ENCODE results near the gene CTBP2. TPM values are rescaled to one million over a fixed set of nuclear protein-coding genes. Genes with fewer than 3 reads are reported as not detected.

Gene CTBP2
- total RNA-seq, 1 experiment from 2014 or later: 212 TPM

DNA sequence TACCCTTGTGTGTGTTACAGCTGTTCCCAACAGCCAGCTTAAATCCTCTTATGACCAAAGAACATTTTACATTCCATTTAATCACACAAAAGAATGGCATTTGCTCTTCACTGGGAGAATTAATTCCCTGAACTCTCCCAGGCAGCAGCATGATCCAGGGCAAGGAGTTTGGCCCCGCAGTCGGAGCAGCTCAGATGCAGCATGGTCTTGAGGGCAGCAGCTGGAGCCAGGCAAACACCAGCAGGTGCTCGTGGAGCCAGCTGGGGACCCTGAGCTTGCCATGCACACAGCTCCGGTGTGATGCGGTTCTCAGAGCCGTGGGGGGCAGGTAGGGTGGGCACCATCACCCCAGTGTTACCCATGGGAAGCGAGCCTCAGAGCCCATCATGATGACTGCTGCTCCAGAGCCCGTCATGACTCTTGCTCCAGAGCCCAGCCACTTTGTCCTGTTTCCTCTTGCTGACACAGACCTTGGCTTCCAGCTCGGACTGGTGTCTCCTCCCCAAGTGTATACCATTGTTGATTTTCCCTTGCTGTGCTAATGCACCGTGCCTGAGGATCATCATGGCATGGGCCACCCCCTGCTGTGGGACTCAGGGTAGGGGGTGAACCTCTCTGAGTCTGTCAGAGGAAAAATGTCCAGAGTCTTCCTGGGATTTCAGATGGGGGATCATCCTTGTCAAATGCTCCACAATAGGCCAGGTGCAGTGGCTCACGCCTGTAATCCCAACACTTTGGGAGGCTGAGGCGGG lies 142.6 kb downstream of the CTBP2 start:
- H3K4me3 Mint-ChIP-seq: no peak overlapping the region
- H4K5ac ChIP-seq (ENCODE audit: insufficient read length, low read depth, low read length): no peak overlapping the region

More for the DNA sequence above, 142.6 kb downstream of the CTBP2 start:
- no peak overlapping the region for H3K9ac ChIP-seq (ENCODE audit: extremely low read depth, insufficient read length, low read length)
- peaks cover 19 to 20% of the 10 kb centered on the region in 2 experiments for H3K9me3 Mint-ChIP-seq
- no peak overlapping the region for H4K8ac ChIP-seq (replicated peaks; ENCODE audit: insufficient read length, low read depth, low read length)
- H2AK5ac ChIP-seq (ENCODE audit: insufficient read length, low read length): no peak overlapping the region
- no peaks in the 10 kb centered on the region for H3K27me3 ChIP-seq (ENCODE audit: insufficient read depth, low read length)
- DNase-seq: no peak
- H3K79me2 ChIP-seq (ENCODE audit: insufficient read depth, low read length): peaks cover 56% of the 10 kb centered on the region; the same call in 1 of the 2 replicates
- no peak overlapping the region for H2BK120ac ChIP-seq (ENCODE audit: low read depth, low read length, poor library complexity, severe bottlenecking)
- peaks cover 10% of the 10 kb centered on the region for H3K79me1 ChIP-seq (ENCODE audit: insufficient read depth, low read depth, low read length, poor library complexity, severe bottlenecking)
- H3K18ac ChIP-seq (ENCODE audit: insufficient read length, low read depth, low read length): no peak overlapping the region
- peaks cover 4% of the 10 kb centered on the region; the same call in 1 of the 2 replicates for H3K4me1 ChIP-seq (ENCODE audit: insufficient read depth, low read length)
- H3K27ac ChIP-seq (ENCODE audit: insufficient read length, low read depth, low read length): no peak overlapping the region
- H2BK5ac ChIP-seq (ENCODE audit: insufficient read length, low read length): no peak overlapping the region
- no peak overlapping the region for H2AFZ ChIP-seq (ENCODE audit: low read length)
- H3K27ac Mint-ChIP-seq: peak overlapping the region in 1 of 3 experiments; percentile 32; a peak in 1 of 7 replicates
- no peak overlapping the region for H2BK15ac ChIP-seq (ENCODE audit: low read depth, low read length)
- H3K4me2 ChIP-seq (ENCODE audit: insufficient read depth, insufficient read length, low read length): no peak overlapping the region
- H3K56ac ChIP-seq (ENCODE audit: insufficient read length, low read depth, low read length): no peak overlapping the region
- H3K9me3 ChIP-seq (ENCODE audit: control insufficient read depth, low read depth, low read length): no peaks in the 10 kb centered on the region
- H3K14ac ChIP-seq (ENCODE audit: insufficient read depth, low read length): no peak overlapping the region
- no peak overlapping the region for H4K91ac ChIP-seq (ENCODE audit: insufficient read length, low read depth, low read length)
- no peak overlapping the region for H2BK12ac ChIP-seq (ENCODE audit: insufficient read length, low read depth, low read length)
- H4K20me1 ChIP-seq (ENCODE audit: control insufficient read depth, insufficient read depth, insufficient read length): no peaks in the 10 kb centered on the region
- H3K23ac ChIP-seq (ENCODE audit: insufficient read length, low read depth, low read length): no peak overlapping the region
- peaks cover 21 to 25% of the 10 kb centered on the region in 2 experiments for H3K4me1 Mint-ChIP-seq
- peaks cover 55 to 85% (median 71%) of the 10 kb centered on the region in 3 experiments for H3K36me3 Mint-ChIP-seq (ENCODE audit: insufficient read depth in 1 of 3, low read depth in 3 of 3)
- TF ChIP-seq, protein P1, sequence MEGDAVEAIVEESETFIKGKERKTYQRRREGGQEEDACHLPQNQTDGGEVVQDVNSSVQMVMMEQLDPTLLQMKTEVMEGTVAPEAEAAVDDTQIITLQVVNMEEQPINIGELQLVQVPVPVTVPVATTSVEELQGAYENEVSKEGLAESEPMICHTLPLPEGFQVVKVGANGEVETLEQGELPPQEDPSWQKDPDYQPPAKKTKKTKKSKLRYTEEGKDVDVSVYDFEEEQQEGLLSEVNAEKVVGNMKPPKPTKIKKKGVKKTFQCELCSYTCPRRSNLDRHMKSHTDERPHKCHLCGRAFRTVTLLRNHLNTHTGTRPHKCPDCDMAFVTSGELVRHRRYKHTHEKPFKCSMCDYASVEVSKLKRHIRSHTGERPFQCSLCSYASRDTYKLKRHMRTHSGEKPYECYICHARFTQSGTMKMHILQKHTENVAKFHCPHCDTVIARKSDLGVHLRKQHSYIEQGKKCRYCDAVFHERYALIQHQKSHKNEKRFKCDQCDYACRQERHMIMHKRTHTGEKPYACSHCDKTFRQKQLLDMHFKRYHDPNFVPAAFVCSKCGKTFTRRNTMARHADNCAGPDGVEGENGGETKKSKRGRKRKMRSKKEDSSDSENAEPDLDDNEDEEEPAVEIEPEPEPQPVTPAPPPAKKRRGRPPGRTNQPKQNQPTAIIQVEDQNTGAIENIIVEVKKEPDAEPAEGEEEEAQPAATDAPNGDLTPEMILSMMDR (conservative IDR thresholded peaks at IDR 0.05): no peak
- H3K4ac ChIP-seq (ENCODE audit: low read depth, low read length): no peak overlapping the region
- no CpG with 5 or more reads among the region's 12 CpGs for WGBS (ENCODE audit: extremely low coverage, insufficient read length, low lambda C conversion rate)
- H3T11ph ChIP-seq (ENCODE audit: low read length): no peak overlapping the region
- H2BK20ac ChIP-seq (ENCODE audit: low read depth, low read length, poor library complexity, severe bottlenecking): no peak overlapping the region
- H3K23me2 ChIP-seq (ENCODE audit: insufficient read length, low read depth, low read length, poor library complexity, severe bottlenecking): no peaks in the 10 kb centered on the region
- H3K27me3 Mint-ChIP-seq (ENCODE audit: low read depth): peaks cover 4% of the 10 kb centered on the region
